TTC549 (cell line): ENCODE results near the gene CSN3.
"Not testable (repeated sequence)": the region's sequence is repeated elsewhere in the genome, so short reads cannot be mapped to it uniquely, and the experiment has no call there.

Experiments
- FAIRE-seq: peaks from 2 replicates; lab custom pipeline; 2012; peaks lifted over from hg19 to GRCh38; lab: Jason Lieb, UNC

The CSN3 gene

GRCh38 chr4:70242297-70242696 lies at the start of gene CSN3:
TSS of gene CSN3 (plus strand) at chr4:70242597. CDS start at chr4:70244820, 2,223 bp downstream.
- not testable (repeated sequence) for FAIRE-seq

GRCh38 chr4:70192895-70193294 lies 49.5 kb upstream of the CSN3 start:
- no peak for FAIRE-seq

- FAIRE-seq: no peak
These were observed 47.0 kb upstream of the CSN3 start, which contains the start of gene ODAM for GRCh38 chr4:70195425-70195824. TSS of gene ODAM (plus strand) at chr4:70195725. CDS start at chr4:70196544, 819 bp downstream.

GRCh38 chr4:70196857-70197256 lies 45.5 kb upstream of the CSN3 start:
- no peak for FAIRE-seq

- FAIRE-seq: no peak
These were observed 44.6 kb upstream of the CSN3 start for GRCh38 chr4:70197842-70198241.

GRCh38 chr4:70203601-70204000 lies 38.8 kb upstream of the CSN3 start:
- no peak for FAIRE-seq

- FAIRE-seq: not testable (repeated sequence)
These were observed 29.6 kb upstream of the CSN3 start for GRCh38 chr4:70212752-70213151.

GRCh38 chr4:70216109-70216508 lies 26.3 kb upstream of the CSN3 start:
- FAIRE-seq: not testable (repeated sequence)

GRCh38 chr4:70216550-70216949 lies 25.8 kb upstream of the CSN3 start:
- FAIRE-seq: not testable (repeated sequence)

GRCh38 chr4:70221389-70221788 lies 21.0 kb upstream of the CSN3 start:
- not testable (repeated sequence) for FAIRE-seq

GRCh38 chr4:70221818-70222217 lies 20.6 kb upstream of the CSN3 start:
- FAIRE-seq: not testable (repeated sequence)

- FAIRE-seq: no peak
These were observed 16.6 kb upstream of the CSN3 start, which contains the start of gene FDCSP for GRCh38 chr4:70225824-70226223. TSS of gene FDCSP (plus strand) at chr4:70226124. CDS start at chr4:70231195, 5,071 bp downstream.

GRCh38 chr4:70236125-70236524 lies 6.3 kb upstream of the CSN3 start:
- FAIRE-seq: no peak

GRCh38 chr4:70239131-70239883 lies 3.1 kb upstream of the CSN3 start:
- no peak for FAIRE-seq

- FAIRE-seq: no peak
These were observed 2.4 kb upstream of the CSN3 start for GRCh38 chr4:70239884-70240591.

GRCh38 chr4:70243091-70243490 lies 694 bp downstream of the CSN3 start:
- FAIRE-seq: no peak

- FAIRE-seq: no peak
These were observed 9.0 kb downstream of the CSN3 start for GRCh38 chr4:70251250-70251944.

GRCh38 chr4:70251945-70252277 lies 9.5 kb downstream of the CSN3 start:
- no peak for FAIRE-seq

- no peak for FAIRE-seq
These were observed 27.3 kb downstream of the CSN3 start for GRCh38 chr4:70269674-70270073.

GRCh38 chr4:70277121-70277520 lies 34.7 kb downstream of the CSN3 start:
- no peak for FAIRE-seq

- FAIRE-seq: no peak
These were observed 38.2 kb downstream of the CSN3 start for GRCh38 chr4:70280567-70280966.

GRCh38 chr4:70288651-70289050 lies 46.3 kb downstream of the CSN3 start:
- no peak for FAIRE-seq

- no peak for FAIRE-seq
These were observed 48.9 kb downstream of the CSN3 start for GRCh38 chr4:70291341-70291740.
